Tibial nerve (tissue), 4 donors: ENCODE results near the gene PTK6. TPM values are rescaled to one million over a fixed set of nuclear protein-coding genes. Genes with fewer than 3 reads are reported as not detected.

ENCODE experiments used
- DNase-seq, 2 donors: peaks; one replicate each; pipeline ENCODE4 v3.0.0-alpha.2; 2019; ENCODE audit warnings: low spot score in 2 of 2
- H3K27ac ChIP-seq, 4 donors: fragments of 200-600 bp; sonication (generic) in 3 of 4; one replicate each; pipeline ENCODE4 v1.5.1; 2017 to 2019; ENCODE audit warnings: mild to moderate bottlenecking in 1 of 4
- H3K27me3 ChIP-seq, 2 donors: fragments of 200-600 bp; sonication (generic) in 1 of 2; one replicate each; pipeline versions ENCODE4 v1.5.1 to v1.6.0; 2017 to 2019
- H3K36me3 ChIP-seq, 3 donors: fragments of 200-600 bp; sonication (generic); one replicate each; pipeline ENCODE4 v1.5.1; 2018 to 2019
- H3K4me1 ChIP-seq, 4 donors: fragments of 200-600 bp; sonication (generic) in 3 of 4; one replicate each; pipeline ENCODE4 v1.5.1; 2017 to 2019
- H3K4me3 ChIP-seq, 4 donors: fragments of 200-600 bp; sonication (generic) in 3 of 4; one replicate each; pipeline ENCODE4 v1.5.1; 2017 to 2019; ENCODE audit warnings: mild to moderate bottlenecking in 1 of 4, moderate library complexity in 1 of 4
- H3K9me3 ChIP-seq, 4 donors: fragments of 200-600 bp; sonication (generic) in 3 of 4; one replicate each; pipeline ENCODE4 v1.5.1; 2017 to 2019
- EP300 ChIP-seq, 2 donors: sonication (generic); formaldehyde crosslinking; IDR thresholded peaks; one replicate each; pipeline ENCODE4 v1.6.1; 2017; ENCODE audit warnings: antibody characterized with exemption in 2 of 2, mild to moderate bottlenecking in 1 of 2
- POLR2A ChIP-seq, 2 donors: fragments of 450-650 bp; IDR thresholded peaks; one replicate each; pipeline ENCODE4 v1.6.1; 2017; ENCODE audit warnings: antibody characterized with exemption in 2 of 2, mild to moderate bottlenecking in 2 of 2, moderate library complexity in 2 of 2
- WGBS, 2 donors: methylation state at CpG; one replicate each; pipeline ENCODE4 v1.1.5; 2018; 5-methylcytosine and 5-hydroxymethylcytosine counted together
- total RNA-seq, 4 donors: library from RNA; depleted of rRNA; stranded (reverse); fragments of >200 nt; gene quantifications; one replicate each; pipeline ENCODE4 v1.1.0, GENCODE V29; 2016
- TF ChIP-seq, protein P1 (sequence below), 5 experiments: fragments of 200-600 bp in 3 of 5; fragments of 450-650 bp in 2 of 5; sonication (generic) in 3 of 5; IDR thresholded peaks; one replicate each; pipeline ENCODE4 v1.5.1; 2016 to 2019; ENCODE audit warnings: antibody characterized with exemption in 5 of 5, mild to moderate bottlenecking in 3 of 5, moderate library complexity in 2 of 5

Gene PTK6
- total RNA-seq, 4 donors from 2014 or later: 0.21 to 0.90 TPM; not detected in 2

DNA sequence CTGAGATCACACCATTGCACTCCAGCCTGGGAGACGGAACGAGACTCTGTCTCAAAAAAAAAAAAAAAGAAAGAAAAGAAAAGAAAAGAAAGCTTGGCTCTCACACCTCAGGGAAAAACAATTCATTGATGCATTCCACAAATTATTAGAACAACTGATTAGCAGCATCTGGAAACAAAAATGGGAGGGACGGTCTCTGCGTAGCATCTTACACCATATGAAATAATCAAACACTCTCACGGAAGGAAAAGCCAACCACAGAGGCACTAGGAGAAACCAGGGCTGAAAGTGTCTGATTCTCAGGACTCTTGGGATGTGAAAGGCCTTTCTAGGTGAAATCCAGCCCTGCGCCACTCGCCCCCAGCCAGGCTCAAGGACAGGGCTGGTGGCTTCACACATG, 39.1 kb upstream of the PTK6 start:
- DNase-seq: no peak
- Histone ChIP-seq H3K27me3 (peaks cover 0 to 4% of the 10 kb centered on the region in 2 donors), H3K4me3 (no peak overlapping the region), H3K4me1 (peaks cover 0 to 27% (median 12%) of the 10 kb centered on the region in 4 donors), H3K36me3 (peaks cover 0 to 9% (median 0%) of the 10 kb centered on the region in 3 donors), H3K27ac (no peak overlapping the region), H3K9me3 (no peaks in the 10 kb centered on the region)
- TF ChIP-seq POLR2A (IDR thresholded peaks at IDR 0.05) (no peak), EP300 (IDR thresholded peaks at IDR 0.05) (no peak)
- TF ChIP-seq, protein P1, sequence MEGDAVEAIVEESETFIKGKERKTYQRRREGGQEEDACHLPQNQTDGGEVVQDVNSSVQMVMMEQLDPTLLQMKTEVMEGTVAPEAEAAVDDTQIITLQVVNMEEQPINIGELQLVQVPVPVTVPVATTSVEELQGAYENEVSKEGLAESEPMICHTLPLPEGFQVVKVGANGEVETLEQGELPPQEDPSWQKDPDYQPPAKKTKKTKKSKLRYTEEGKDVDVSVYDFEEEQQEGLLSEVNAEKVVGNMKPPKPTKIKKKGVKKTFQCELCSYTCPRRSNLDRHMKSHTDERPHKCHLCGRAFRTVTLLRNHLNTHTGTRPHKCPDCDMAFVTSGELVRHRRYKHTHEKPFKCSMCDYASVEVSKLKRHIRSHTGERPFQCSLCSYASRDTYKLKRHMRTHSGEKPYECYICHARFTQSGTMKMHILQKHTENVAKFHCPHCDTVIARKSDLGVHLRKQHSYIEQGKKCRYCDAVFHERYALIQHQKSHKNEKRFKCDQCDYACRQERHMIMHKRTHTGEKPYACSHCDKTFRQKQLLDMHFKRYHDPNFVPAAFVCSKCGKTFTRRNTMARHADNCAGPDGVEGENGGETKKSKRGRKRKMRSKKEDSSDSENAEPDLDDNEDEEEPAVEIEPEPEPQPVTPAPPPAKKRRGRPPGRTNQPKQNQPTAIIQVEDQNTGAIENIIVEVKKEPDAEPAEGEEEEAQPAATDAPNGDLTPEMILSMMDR (IDR thresholded peaks at IDR 0.05): no peak
- WGBS, 2 donors: 71 to 75% methylated on average over 7 of the region's 7 CpGs

DNA sequence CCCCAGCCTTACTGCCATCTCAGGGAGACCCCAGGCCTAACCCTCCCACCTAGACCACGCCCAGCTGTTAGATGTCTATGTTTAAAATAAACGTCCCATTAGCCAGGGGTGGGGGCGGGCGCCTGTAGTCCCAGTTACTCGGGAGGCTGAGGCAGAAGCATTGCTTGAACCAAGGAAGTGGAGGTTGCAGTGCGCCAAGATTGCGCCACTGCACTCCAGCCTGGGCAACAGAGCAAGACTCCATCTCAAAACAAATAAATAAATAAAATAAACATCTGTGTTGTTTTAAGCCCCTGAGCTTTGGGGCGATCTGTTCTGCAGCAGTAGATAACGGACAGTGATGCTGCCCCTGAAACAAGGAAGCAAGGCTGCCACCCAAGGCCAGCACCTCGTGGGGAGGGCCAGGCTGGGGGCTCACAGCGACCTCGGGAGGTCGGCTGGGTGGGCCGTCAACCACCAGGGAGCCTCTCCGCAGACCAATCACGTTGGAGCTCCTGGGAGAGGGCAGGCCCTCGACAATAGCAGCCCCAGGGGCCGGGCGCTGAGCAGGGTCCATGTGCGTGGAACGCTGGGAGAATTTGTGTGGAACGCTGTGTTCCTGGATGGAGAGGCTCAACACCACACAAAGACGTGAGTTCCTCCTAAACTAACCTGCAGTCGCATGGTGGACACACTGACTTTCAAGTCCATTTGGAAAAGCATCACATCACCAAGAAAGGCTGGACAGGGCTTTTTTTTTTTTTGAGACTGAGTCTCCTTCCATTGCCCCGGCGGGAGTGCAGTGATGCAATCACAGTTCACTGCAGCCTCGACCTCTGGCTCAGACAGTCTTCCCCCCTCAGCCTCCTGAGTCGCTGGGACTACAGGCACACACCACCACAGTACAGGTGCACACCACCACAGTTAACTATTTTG, 37.9 kb upstream of the PTK6 start:
- no peaks in the 10 kb centered on the region for H3K9me3 ChIP-seq
- peak overlapping the region in 3 of 4 donors; percentile 69 to 92 (median 90) for H3K27ac ChIP-seq
- TF ChIP-seq EP300 (IDR thresholded peaks at IDR 0.05) (no peak), POLR2A (IDR thresholded peaks at IDR 0.05) (no peak)
- TF ChIP-seq, protein P1 (IDR thresholded peaks at IDR 0.05): no peak
- H3K27me3 ChIP-seq: peaks cover 0 to 4% of the 10 kb centered on the region in 2 donors
- peaks cover 0 to 15% (median 0%) of the 10 kb centered on the region in 3 donors for H3K36me3 ChIP-seq
- peak overlapping the region in 1 of 4 donors; percentile 84 for H3K4me3 ChIP-seq
- H3K4me1 ChIP-seq: peaks cover 0 to 27% (median 12%) of the 10 kb centered on the region in 4 donors
- DNase-seq: no peak
- WGBS, 2 donors: 65 to 67% methylated on average over 27 to 28 of the region's 28 CpGs

DNA sequence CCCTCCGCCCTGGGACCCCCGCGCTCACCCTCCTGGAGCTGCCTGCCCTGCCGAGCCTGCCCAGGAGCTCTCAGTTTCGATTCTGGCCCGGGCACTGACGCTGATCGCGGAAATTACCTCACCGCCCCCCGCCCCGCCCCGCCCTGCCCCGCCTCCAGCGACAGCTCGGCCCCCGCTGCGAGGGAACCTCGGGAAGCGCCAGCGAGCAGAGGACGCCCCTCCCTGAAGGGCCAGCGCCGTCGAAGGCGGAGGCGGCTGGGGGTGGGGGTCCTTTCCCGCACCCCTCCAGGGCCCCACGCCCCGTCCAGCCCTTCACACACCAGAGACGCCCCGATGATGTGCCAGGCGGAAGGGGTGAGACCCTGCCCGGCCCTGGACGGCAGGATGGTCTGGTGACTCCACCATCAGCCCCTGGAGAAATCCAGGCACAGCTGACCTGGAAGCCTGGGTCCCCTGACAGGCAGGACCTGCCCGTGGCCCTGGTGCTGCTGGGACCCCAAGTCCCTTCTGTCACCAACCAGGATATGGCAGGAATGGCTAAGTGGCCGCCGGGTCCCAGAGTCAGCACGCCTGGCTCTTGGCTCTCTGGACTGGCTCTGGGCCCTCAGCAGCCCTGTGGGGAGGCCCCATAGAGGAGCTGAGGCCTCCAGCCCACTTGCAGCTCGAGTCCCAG, 37.1 kb upstream of the PTK6 start, which contains the start of gene HELZ2:
HELZ2 (minus strand) TSS at position 84 of the 673 bp plus-strand sequence. CDS start 1,854 bp downstream, outside the sequence.
- WGBS, 2 donors: 17 to 83% methylated on average over 3 to 5 of the region's 40 CpGs
- H3K4me1 ChIP-seq: peaks cover 0 to 27% (median 12%) of the 10 kb centered on the region in 4 donors
- TF ChIP-seq EP300 (IDR thresholded peaks at IDR 0.05): peak in 1 of 2 donors; percentile 55
- TF ChIP-seq POLR2A (IDR thresholded peaks at IDR 0.05): no peak
- peak within 1 kb of the TSS; percentile 69 to 89 (median 82) for H3K4me3 ChIP-seq
- peak within 1 kb of the TSS; percentile 67 to 92 (median 80) for H3K27ac ChIP-seq
- DNase-seq: peak; percentile 47 to 63
- peaks cover 0 to 3% of the 10 kb centered on the region in 2 donors for H3K27me3 ChIP-seq
- H3K36me3 ChIP-seq: peaks cover 0 to 19% (median 0%) of the 10 kb centered on the region in 3 donors
- no peaks in the 10 kb centered on the region for H3K9me3 ChIP-seq

DNA sequence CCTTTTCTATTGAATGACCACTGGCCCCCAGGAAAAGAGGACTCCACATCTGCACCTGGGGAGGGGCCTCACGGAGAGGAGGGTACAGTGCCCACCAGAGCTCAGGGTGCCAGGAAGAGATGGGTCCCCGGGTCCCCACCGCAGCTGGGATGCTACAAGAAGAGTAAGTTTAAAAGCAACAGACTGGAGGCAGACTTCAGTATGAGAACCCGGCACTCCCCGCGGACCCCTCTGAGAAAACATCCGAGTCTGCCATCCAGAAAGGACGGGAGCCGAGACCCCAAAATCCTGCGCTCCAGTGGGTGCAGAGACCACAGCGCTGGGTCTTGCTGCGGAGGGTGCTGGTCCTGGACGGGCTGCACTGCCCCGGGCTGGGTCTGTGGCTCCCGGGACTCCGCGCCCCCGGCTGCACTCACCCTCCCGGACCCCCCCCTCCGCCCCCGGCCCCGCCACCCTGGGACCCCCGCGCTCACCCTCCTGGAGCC, 36.5 kb upstream of the PTK6 start:
- TF ChIP-seq POLR2A (IDR thresholded peaks at IDR 0.05) (no peak), EP300 (IDR thresholded peaks at IDR 0.05) (no peak)
- TF ChIP-seq, protein P1 (IDR thresholded peaks at IDR 0.05): no peak
- Histone ChIP-seq H3K27ac (peak overlapping the region; percentile 67 to 92 (median 80)), H3K4me1 (peaks cover 0 to 27% (median 12%) of the 10 kb centered on the region in 4 donors), H3K36me3 (peaks cover 0 to 25% (median 0%) of the 10 kb centered on the region in 3 donors), H3K27me3 (no peaks in the 10 kb centered on the region), H3K4me3 (peak overlapping the region; percentile 69 to 89 (median 82)), H3K9me3 (no peaks in the 10 kb centered on the region)
- 1 to 2% methylated on average over 14 to 19 of the region's 24 CpGs for WGBS, 2 donors
- DNase-seq: no peak
